Esophagus squamous epithelium (tissue), 4 donors: ENCODE measurements around the gene SLAMF9.

ENCODE experiments used
- POLR2A ChIP-seq, 4 donors: fragments of 450-650 bp; IDR thresholded peaks; one replicate each; pipeline ENCODE4 v1.6.1; 2017; ENCODE audit warnings: antibody characterized with exemption in 4 of 4, mild to moderate bottlenecking in 4 of 4, moderate library complexity in 3 of 4
- TF ChIP-seq, protein P1 (sequence below), 6 experiments: fragments of 450-650 bp in 4 of 6; fragments of 200-600 bp in 2 of 6; sonication (generic) in 2 of 6; IDR thresholded peaks; one replicate each; pipeline ENCODE4 v1.5.1; 2016 to 2019; ENCODE audit warnings: antibody characterized with exemption in 6 of 6, mild to moderate bottlenecking in 4 of 6, moderate library complexity in 4 of 6

DNA sequence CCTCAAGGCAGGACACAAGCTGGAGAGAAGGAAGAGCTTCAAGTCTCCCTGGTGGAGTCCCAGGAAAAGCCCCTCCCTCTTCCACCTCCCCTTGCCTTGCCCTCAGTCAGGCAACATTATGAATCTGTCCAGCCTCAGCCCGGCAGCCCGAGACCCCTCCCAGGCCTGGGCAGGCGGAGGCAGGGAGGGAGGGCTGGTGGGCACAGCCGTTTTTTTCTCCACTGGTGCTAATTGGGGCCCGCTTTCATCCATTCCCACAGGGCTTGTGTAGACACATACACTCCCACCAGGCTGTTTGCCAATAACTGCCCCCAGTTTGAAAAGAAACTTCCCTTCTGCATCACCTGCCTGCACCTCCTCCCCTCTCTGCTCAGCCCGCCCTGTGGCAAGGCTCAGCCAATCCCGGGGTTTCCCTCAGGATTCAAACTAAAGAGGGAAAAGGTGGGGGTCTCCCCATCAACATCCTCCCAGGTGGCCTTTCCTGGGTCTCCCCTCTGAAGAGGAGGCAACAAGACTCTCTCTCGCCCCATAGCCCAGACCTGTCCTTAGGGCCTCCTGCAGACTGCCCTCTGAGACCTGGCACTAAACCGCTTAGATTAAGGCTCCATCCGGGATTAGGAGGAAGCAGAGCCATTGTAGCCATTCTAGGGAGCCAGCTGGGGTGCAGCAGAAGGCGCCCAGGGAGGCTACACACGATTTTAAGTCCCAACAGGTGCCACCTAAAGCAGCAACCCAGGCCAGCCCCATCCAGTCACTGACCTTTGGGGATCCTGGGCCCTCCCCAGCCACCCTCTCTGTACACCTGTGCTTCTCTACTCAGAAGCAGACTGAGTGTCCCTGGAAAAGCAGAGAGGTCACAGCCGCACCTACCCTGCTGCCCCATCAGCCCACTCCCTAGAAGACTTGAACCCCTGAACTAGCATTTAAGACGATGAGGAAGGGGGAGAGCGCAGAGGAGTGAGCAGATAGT lies 12.2 kb downstream of the SLAMF9 start:
- TF ChIP-seq, protein P1, sequence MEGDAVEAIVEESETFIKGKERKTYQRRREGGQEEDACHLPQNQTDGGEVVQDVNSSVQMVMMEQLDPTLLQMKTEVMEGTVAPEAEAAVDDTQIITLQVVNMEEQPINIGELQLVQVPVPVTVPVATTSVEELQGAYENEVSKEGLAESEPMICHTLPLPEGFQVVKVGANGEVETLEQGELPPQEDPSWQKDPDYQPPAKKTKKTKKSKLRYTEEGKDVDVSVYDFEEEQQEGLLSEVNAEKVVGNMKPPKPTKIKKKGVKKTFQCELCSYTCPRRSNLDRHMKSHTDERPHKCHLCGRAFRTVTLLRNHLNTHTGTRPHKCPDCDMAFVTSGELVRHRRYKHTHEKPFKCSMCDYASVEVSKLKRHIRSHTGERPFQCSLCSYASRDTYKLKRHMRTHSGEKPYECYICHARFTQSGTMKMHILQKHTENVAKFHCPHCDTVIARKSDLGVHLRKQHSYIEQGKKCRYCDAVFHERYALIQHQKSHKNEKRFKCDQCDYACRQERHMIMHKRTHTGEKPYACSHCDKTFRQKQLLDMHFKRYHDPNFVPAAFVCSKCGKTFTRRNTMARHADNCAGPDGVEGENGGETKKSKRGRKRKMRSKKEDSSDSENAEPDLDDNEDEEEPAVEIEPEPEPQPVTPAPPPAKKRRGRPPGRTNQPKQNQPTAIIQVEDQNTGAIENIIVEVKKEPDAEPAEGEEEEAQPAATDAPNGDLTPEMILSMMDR (IDR thresholded peaks at IDR 0.05): no peak
- TF ChIP-seq POLR2A (IDR thresholded peaks at IDR 0.05): no peak
